Measurements from ENCODE around the gene ITGA2. TPM values are rescaled to one million over a fixed set of nuclear protein-coding genes. Genes with fewer than 3 reads are reported as not detected.

The ITGA2 gene
- total and polyA plus RNA-seq, 9 of the 15 experiments (the other 6 are each of a cell fraction or from before 2014, with no cell fraction given), result 0.01 to 0.09 (median 0.03) TPM; not detected in 5

GRCh38 chr5:53109443-53110127 lies 120.4 kb downstream of the ITGA2 start, which contains the start of gene MOCS2 (continued):
- peak; percentile 45 to 58 for TF ChIP-seq E2F6 (IDR thresholded peaks at IDR 0.05; ENCODE audit: borderline replicate concordance in 1 of 2, extremely low read depth in 1 of 2, insufficient read depth in 1 of 2, insufficient read length in 1 of 2, low read depth in 1 of 2, low read length in 1 of 2, poor library complexity in 1 of 2, severe bottlenecking in 1 of 2)
- no peak for TF ChIP-seq ETV6 (IDR thresholded peaks at IDR 0.05; ENCODE audit: borderline replicate concordance in 1 of 2, low read depth in 2 of 2, low read length in 1 of 2)
- no peak for TF ChIP-seq ETV6 (CRISPR knock-in tag; IDR thresholded peaks at IDR 0.05; ENCODE audit: borderline replicate concordance)
- no peak for TF ChIP-seq MAFK (IDR thresholded peaks at IDR 0.05; ENCODE audit: low read length)
- TF ChIP-seq RBM25 (IDR thresholded peaks at IDR 0.05; ENCODE audit: low read depth, low read length, severe bottlenecking), result no peak
- TF ChIP-seq RHOXF2B (CRISPR knock-in tag; conservative IDR thresholded peaks at IDR 0.05), result 0 out of 2 replicates have a peak, but pooled peaks have one; percentile 57
- TF ChIP-seq TFAP4 (CRISPR knock-in tag; IDR thresholded peaks at IDR 0.05; ENCODE audit: borderline replicate concordance), result peak; percentile 56; the same call in 1 of the 2 replicates
- TF ChIP-seq ZKSCAN1 (IDR thresholded peaks at IDR 0.05; ENCODE audit: low read depth, low read length), result peak; percentile 29; the same call in 1 of the 2 replicates
- no peak for TF ChIP-seq DDX20 (tag; IDR thresholded peaks at IDR 0.05; ENCODE audit: low read depth)
- peak; percentile 84 for TF ChIP-seq SUPT5H (IDR thresholded peaks at IDR 0.05)
- TF ChIP-seq ATF7 (IDR thresholded peaks at IDR 0.05), result 0 out of 2 replicates have a peak, but pooled peaks have one; percentile 38
- TF ChIP-seq U2AF2 (optimal IDR thresholded peaks at IDR 0.05; ENCODE audit: low read depth, low read length), result no peak
- TF ChIP-seq ZFX (CRISPR knock-in tag; IDR thresholded peaks at IDR 0.05), result peak; percentile 84
- 0 out of 2 replicates have a peak, but pooled peaks have one; percentile 41 for TF ChIP-seq ZBTB40 (IDR thresholded peaks at IDR 0.05)
- TF ChIP-seq ZBTB40 (CRISPR knock-in tag; IDR thresholded peaks at IDR 0.05), result no peak
- no peak for TF ChIP-seq FOXM1 (IDR thresholded peaks at IDR 0.05; ENCODE audit: low read depth)
- TF ChIP-seq FOXM1 (CRISPR knock-in tag; IDR thresholded peaks at IDR 0.05; ENCODE audit: low read depth), result no peak

All from K562 (cell line).